ENCODE measurements around the gene PCDH9. TPM values are rescaled to one million over a fixed set of nuclear protein-coding genes. Genes with fewer than 3 reads are reported as not detected.

PCDH9 gene
- total and polyA plus RNA-seq, 10 of the 15 experiments (the other 5 are each of a cell fraction or from before 2014, with no cell fraction given) = 0.02 to 2.3 (median 0.05) TPM; not detected in 1

GRCh38 chr13:66345971-66346370, 884.2 kb downstream of the PCDH9 start:
- Histone ChIP-seq H3K4me1 (ENCODE audit: control insufficient read depth, insufficient read depth, low read length) (no peaks in the 10 kb centered on the region), H3K36me3 (ENCODE audit: control insufficient read depth in 2 of 2, insufficient read depth in 2 of 2, low read length in 1 of 2) (no peaks in the 10 kb centered on the region), H3K79me2 (ENCODE audit: control insufficient read depth, insufficient read depth, low read length) (no peaks in the 10 kb centered on the region), H3K9ac (ENCODE audit: control insufficient read depth, insufficient read depth, low read length) (no peak overlapping the region), H4K20me1 (ENCODE audit: control insufficient read depth, insufficient read depth) (no peaks in the 10 kb centered on the region), H3K4me2 (ENCODE audit: control insufficient read depth, insufficient read depth) (no peak overlapping the region), H2AFZ (ENCODE audit: control insufficient read depth, low read depth, low read length) (no peak overlapping the region), H3K27ac (ENCODE audit: control insufficient read depth, insufficient read depth) (no peak overlapping the region), H3K27me3 (replicated peaks in 1 of 2; ENCODE audit: control insufficient read depth in 2 of 2, insufficient read depth in 2 of 2, low read length in 1 of 2) (no peaks in the 10 kb centered on the region), H3K4me3 (no peak overlapping the region), H3K9me3 (replicated peaks; ENCODE audit: control insufficient read depth, insufficient read depth, low read length) (no peaks in the 10 kb centered on the region)
- POLR2A ChIA-PET = no interaction called here
- no peak for DNase-seq (ENCODE audit: low read depth, low spot score)
- intact Hi-C loops (cut with micrococcal nuclease; ENCODE audit: unreplicated experiment) (no loop called here), in situ Hi-C loops (cut with MboI) (no loop called here)
- SMC1A ChIA-PET (ENCODE audit: uncharacterized antibody, unreplicated experiment) = no interaction called here
- CTCF ChIA-PET = no interaction called here
- no peak for ATAC-seq
- RAD21 ChIA-PET (ENCODE audit: unreplicated experiment) = no interaction called here
- 29% methylated on average over 8 of the region's 8 CpGs for WGBS (ENCODE audit: insufficient coverage, insufficient replicate concordance, low lambda C conversion rate, missing lambda C conversion rate)
- BruUV-seq (replicated peaks) = no TSS peak
- FAIRE-seq = no peak
- TF ChIP-seq YBX1 (IDR thresholded peaks at IDR 0.05) (no peak), SKIL (IDR thresholded peaks at IDR 0.05; ENCODE audit: low read depth, poor library complexity, severe bottlenecking) (no peak), EP300 (IDR thresholded peaks at IDR 0.05; ENCODE audit: borderline replicate concordance in 1 of 2, control insufficient read depth in 1 of 2, low read depth in 2 of 2, low read length in 2 of 2) (no peak), RAD21 (IDR thresholded peaks at IDR 0.05; ENCODE audit: insufficient read depth, low read depth, low read length) (no peak), YY1 (IDR thresholded peaks at IDR 0.05; ENCODE audit: low read depth, low read length) (no peak), SIN3A (IDR thresholded peaks at IDR 0.05; ENCODE audit: low read depth, low read length) (no peak), NR2C2 (IDR thresholded peaks at IDR 0.05; ENCODE audit: borderline replicate concordance, control insufficient read depth, insufficient read length, low read depth) (no peak), ETV6 (conservative IDR thresholded peaks at IDR 0.05 in 1 of 2, IDR thresholded peaks at IDR 0.05 in 1 of 2; ENCODE audit: borderline replicate concordance in 1 of 2, low read depth in 1 of 2) (no peak), BRCA1 (IDR thresholded peaks at IDR 0.05; ENCODE audit: low read depth, low read length) (no peak), CBFB (IDR thresholded peaks at IDR 0.05; ENCODE audit: low read depth) (no peak), PRDM15 (CRISPR knock-in tag; IDR thresholded peaks at IDR 0.05) (no peak), E4F1 (IDR thresholded peaks at IDR 0.05; ENCODE audit: borderline replicate concordance, partially characterized antibody) (no peak), MXI1 (IDR thresholded peaks at IDR 0.05; ENCODE audit: low read depth, low read length) (no peak), ELK1 (IDR thresholded peaks at IDR 0.05; ENCODE audit: low read depth, low read length) (no peak), SUPT20H (IDR thresholded peaks at IDR 0.05; ENCODE audit: borderline replicate concordance, control insufficient read depth, low read depth, low read length) (no peak)
